A673 (cell line): Measurements from ENCODE around the gene PSENEN.

Experiments used
- EZH2 ChIP-seq: fragments of 200-600 bp; sonication (generic); IDR thresholded peaks from 2 replicates; pipeline ENCODE4 v1.6.1; 2017; ENCODE audit warnings: borderline replicate concordance, low read depth, mild to moderate bottlenecking, mixed read lengths, antibody characterized with exemption, low read length; ENCODE audit not compliant: poor library complexity, severe bottlenecking
- TF ChIP-seq, protein P1 (sequence below): fragments of 300-800, 200-600 bp; sonication (generic); conservative IDR thresholded peaks from 2 replicates; pipeline ENCODE4 v1.5.1; 2017; ENCODE audit warnings: low read depth, mild to moderate bottlenecking, antibody characterized with exemption, low read length, moderate library complexity, mixed read lengths

DNA sequence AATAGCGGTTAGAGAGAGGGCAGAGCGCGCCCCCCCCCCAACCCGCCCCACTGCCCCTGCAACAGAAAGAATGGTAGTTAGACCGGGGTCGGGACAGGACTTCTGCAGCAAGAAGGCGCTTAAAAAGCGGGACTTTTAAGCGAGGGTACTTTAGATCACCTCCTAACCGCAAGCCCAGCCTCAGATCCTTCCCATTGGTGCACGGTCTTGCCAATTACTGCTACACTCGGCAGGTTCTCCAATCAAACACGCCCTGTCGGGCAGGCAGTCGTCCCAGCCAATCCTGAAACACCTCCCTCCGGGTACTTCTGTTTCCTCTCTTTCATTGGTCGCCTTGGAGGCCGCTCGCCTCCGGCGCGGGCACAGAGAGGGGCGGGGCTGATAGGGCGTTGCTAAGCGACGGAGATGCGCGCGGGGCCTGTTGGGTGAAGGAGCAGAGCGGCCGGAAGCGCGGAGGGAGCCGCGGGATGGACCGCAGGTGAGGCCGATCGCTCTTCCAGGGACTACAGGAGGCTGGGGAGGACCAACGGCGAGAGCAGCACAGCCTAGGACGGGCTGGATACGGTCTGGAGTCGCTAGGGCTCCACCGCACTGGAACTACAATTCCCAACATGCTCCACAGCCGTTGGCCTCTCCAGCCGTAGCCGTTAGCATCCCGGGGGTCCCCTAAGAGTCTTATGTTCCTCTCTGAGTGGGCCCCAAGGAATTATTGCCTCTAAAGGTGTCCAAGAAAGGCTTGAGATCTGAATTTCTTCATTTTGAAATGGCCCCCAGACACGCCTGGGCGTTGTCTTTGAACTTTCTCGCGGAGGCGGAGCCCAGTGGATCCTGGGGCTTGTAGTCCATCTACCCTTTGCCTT, 12.5 kb downstream of the PSENEN start, which contains the start of gene PROSER3:
- TF ChIP-seq, protein P1, sequence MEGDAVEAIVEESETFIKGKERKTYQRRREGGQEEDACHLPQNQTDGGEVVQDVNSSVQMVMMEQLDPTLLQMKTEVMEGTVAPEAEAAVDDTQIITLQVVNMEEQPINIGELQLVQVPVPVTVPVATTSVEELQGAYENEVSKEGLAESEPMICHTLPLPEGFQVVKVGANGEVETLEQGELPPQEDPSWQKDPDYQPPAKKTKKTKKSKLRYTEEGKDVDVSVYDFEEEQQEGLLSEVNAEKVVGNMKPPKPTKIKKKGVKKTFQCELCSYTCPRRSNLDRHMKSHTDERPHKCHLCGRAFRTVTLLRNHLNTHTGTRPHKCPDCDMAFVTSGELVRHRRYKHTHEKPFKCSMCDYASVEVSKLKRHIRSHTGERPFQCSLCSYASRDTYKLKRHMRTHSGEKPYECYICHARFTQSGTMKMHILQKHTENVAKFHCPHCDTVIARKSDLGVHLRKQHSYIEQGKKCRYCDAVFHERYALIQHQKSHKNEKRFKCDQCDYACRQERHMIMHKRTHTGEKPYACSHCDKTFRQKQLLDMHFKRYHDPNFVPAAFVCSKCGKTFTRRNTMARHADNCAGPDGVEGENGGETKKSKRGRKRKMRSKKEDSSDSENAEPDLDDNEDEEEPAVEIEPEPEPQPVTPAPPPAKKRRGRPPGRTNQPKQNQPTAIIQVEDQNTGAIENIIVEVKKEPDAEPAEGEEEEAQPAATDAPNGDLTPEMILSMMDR = no peak
- no peak for TF ChIP-seq EZH2
